GM21447 (cell line): ENCODE results near the gene NRG2.

Source experiments
- ATAC-seq: cut with Tn5 transposase; IDR thresholded peaks from one replicate; pipeline ENCODE4 v1.9.1; 2021; ENCODE audit not compliant: unreplicated experiment

Gene NRG2

DNA sequence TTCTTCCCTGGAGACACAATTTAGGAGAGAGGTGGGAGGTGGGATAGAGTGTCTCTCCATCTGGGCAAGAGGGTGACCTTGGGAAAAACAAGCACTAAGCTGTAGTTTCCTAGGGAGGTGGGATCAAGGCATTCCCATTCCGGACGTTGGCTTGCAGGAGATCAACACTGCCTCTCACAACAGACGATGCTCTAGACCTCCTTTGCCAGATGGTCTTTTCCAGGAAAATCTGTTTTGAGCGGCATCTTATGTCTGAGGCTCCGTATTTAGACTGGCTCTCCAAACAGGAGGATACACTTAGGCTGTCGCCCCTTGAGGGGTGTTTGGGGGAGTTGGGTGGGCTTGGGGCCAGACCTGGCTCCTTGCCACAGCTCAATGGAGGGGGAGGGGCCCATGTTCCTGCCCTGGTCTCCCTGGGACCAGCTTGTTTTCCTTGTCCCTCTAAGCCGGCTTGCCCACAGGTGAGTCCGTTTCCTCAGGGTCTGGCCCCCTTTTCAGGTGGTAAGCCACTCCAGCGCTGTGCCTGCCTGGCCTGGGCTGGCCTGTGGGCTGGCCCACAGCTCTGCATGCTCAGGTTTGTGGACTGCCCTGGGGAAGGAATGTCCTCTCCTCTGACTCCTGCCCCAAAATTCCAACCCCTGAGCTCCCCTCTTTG, 245.1 kb downstream of the NRG2 start:
- no peak for ATAC-seq

GRCh38 chr5:139797335-139797734, 245.8 kb downstream of the NRG2 start:
- ATAC-seq: no peak
